ENCODE measurements around the gene CAPN1. TPM values are rescaled to one million over a fixed set of nuclear protein-coding genes. Genes with fewer than 3 reads are reported as not detected.

Gene CAPN1
- total and polyA plus RNA-seq, 2 donors (not counting 1 experiment from before 2014, with no cell fraction given): 192 to 202 TPM

DNA sequence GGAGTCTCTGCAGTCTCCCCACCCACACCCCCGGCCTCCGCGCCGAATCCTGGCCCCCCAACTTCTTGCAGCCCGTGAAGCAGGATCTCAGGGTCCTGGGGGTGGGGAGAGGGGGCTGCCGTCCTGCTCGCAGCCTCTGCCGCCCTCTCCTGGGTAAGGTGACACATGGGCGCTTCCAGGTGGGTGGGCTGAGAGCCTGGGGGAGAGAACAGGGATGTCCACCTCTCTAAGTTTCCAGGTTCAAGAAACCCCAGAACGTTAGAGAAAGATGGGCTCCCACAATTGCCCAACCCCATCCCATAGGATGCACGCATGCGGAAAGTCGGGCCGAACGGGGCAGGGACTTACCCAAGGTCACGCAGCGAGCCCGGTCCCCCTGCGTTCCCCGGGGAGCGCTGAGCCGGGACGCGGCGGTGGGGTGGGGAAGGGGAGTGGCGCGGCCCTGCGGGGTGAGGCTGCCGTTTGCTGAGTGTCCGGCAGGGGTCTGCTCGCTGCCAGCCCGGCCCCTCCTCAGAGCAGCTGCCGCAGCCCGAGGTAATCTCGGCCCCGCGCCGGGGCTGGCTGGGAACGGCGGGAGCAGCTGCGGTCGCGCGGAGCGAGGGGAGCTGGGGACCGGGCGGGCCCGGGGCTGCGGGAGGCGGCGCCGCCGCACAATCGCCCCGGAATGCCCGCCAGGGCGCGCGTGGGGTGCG is 705 bp upstream of the CAPN1 start:
- peaks cover 24% of the 10 kb centered on the region for H3K4me1 Mint-ChIP-seq
- no peaks in the 10 kb centered on the region for H3K9me3 Mint-ChIP-seq (ENCODE audit: insufficient read depth)
- peak overlapping the region; percentile 69 for H2AFZ ChIP-seq (ENCODE audit: insufficient read depth, low read depth, low read length, poor library complexity, severe bottlenecking)
- H3K27me3 Mint-ChIP-seq: no peaks in the 10 kb centered on the region
- peak overlapping the region; percentile 96 for H3K27ac Mint-ChIP-seq
- DNase-seq (peak; percentile 87), ATAC-seq (ENCODE audit: low read depth) (peak; percentile 84)
- H3K36me3 ChIP-seq (replicated peaks in 1 of 2; ENCODE audit: control extremely low read depth in 1 of 2, control insufficient read depth in 1 of 2, extremely low read depth in 1 of 2, insufficient read depth in 2 of 2, low read length in 1 of 2): peaks cover 0 to 15% of the 10 kb centered on the region in 2 experiments
- H3K27me3 ChIP-seq (replicated peaks in 1 of 4; ENCODE audit: control extremely low read depth in 1 of 4, control insufficient read depth in 3 of 4, insufficient read depth in 4 of 4, low read length in 3 of 4): no peaks in the 10 kb centered on the region
- H3K4me3 ChIP-seq (ENCODE audit: control extremely low read depth in 1 of 5, extremely low read depth in 1 of 5, insufficient read depth in 1 of 5, low read depth in 2 of 5, low read length in 4 of 5): peak overlapping the region; percentile 58 to 91 (median 80)
- intact Hi-C loops (cut with micrococcal nuclease): loop anchor here (1.0 kb wide), 4 partner anchors 49 to 257 kb away; partner anchors contain the start of gene PPP2R5B
- peaks cover 16 to 24% of the 10 kb centered on the region in 2 donors for H3K4me1 ChIP-seq (ENCODE audit: control insufficient read depth in 2 of 2, insufficient read depth in 2 of 2, low read length in 2 of 2)
- H3K9me3 ChIP-seq (ENCODE audit: control extremely low read depth in 1 of 3, control insufficient read depth in 2 of 3, insufficient read depth in 1 of 3, low read length in 2 of 3): no peaks in the 10 kb centered on the region
- 0% methylated on average over 43 of the region's 60 CpGs for WGBS (ENCODE audit: insufficient coverage)
- ChIA-PET CTCF (interaction anchor here (0.6 to 5.8 kb wide), 15 partner anchors 8 to 500 kb away, joined by 3 to 118 read pairs (median 4); partner anchors contain the start of genes ARL2, FAU, MRPL49 and SPDYC), POLR2A (interaction anchor here (0.8 to 3.3 kb wide), 10 partner anchors 11 to 1286 kb away, joined by 3 to 27 read pairs (median 6); partner anchors contain the start of genes FAU, MRPL49, PELI3 and SPDYC)
- peak overlapping the region; percentile 97 for H3K4me3 Mint-ChIP-seq
- peaks cover 5% of the 10 kb centered on the region for H4K20me1 ChIP-seq (ENCODE audit: control insufficient read depth, insufficient read depth, low read length, poor library complexity, severe bottlenecking)
- peak overlapping the region; percentile 73 for H3K9ac ChIP-seq (ENCODE audit: low read length)
- H3K27ac ChIP-seq (ENCODE audit: low read length in 2 of 2): peak overlapping the region; percentile 58 to 64
- H3K79me2 ChIP-seq (ENCODE audit: control insufficient read depth, insufficient read depth, low read length): peaks cover 44% of the 10 kb centered on the region
- TF ChIP-seq, protein P1, sequence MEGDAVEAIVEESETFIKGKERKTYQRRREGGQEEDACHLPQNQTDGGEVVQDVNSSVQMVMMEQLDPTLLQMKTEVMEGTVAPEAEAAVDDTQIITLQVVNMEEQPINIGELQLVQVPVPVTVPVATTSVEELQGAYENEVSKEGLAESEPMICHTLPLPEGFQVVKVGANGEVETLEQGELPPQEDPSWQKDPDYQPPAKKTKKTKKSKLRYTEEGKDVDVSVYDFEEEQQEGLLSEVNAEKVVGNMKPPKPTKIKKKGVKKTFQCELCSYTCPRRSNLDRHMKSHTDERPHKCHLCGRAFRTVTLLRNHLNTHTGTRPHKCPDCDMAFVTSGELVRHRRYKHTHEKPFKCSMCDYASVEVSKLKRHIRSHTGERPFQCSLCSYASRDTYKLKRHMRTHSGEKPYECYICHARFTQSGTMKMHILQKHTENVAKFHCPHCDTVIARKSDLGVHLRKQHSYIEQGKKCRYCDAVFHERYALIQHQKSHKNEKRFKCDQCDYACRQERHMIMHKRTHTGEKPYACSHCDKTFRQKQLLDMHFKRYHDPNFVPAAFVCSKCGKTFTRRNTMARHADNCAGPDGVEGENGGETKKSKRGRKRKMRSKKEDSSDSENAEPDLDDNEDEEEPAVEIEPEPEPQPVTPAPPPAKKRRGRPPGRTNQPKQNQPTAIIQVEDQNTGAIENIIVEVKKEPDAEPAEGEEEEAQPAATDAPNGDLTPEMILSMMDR (IDR thresholded peaks at IDR 0.05): peak; percentile 61
- TF ChIP-seq EZH2 (IDR thresholded peaks at IDR 0.05; ENCODE audit: borderline replicate concordance, insufficient read depth, low read depth, low read length, poor library complexity, severe bottlenecking): no peak
- H3K4me2 ChIP-seq (replicated peaks; ENCODE audit: low read depth, low read length, poor library complexity, severe bottlenecking): peak overlapping the region; percentile 97
